ENCODE results near the gene ARMCX5. TPM values are rescaled to one million over a fixed set of nuclear protein-coding genes. Genes with fewer than 3 reads are reported as not detected.

ARMCX5 gene
- total and polyA plus RNA-seq, 2 of the 8 experiments (the other 6 are each of a cell fraction or from before 2014, with no cell fraction given), result 8.6 to 10.9 TPM

GRCh38 chrX:102652031-102652688 is 52.8 kb downstream of the ARMCX5 start (continued):
- TF ChIP-seq MAFK (IDR thresholded peaks at IDR 0.05; ENCODE audit: low read depth, low read length), result no peak
- TF ChIP-seq CTCF (IDR thresholded peaks at IDR 0.05; ENCODE audit: control extremely low read depth in 1 of 3, insufficient read depth in 1 of 3, low read depth in 1 of 3, low read length in 3 of 3), result peak; percentile 29 to 64 (median 31)
- no peak for TF ChIP-seq CHD1 (IDR thresholded peaks at IDR 0.05; ENCODE audit: low read depth, low read length)
- TF ChIP-seq HDAC6 (IDR thresholded peaks at IDR 0.05; ENCODE audit: low read depth, low read length), result no peak
- TF ChIP-seq POLR2A (IDR thresholded peaks at IDR 0.05; ENCODE audit: control extremely low read depth in 1 of 2, low read depth in 2 of 2, low read length in 2 of 2), result no peak
- peak; percentile 61 for TF ChIP-seq CREB1 (IDR thresholded peaks at IDR 0.05)
- no peak for TF ChIP-seq SUZ12 (IDR thresholded peaks at IDR 0.05; ENCODE audit: low read length)
- TF ChIP-seq POLR2AphosphoS5 (IDR thresholded peaks at IDR 0.05; ENCODE audit: low read depth, low read length), result no peak
- TF ChIP-seq USF2 (IDR thresholded peaks at IDR 0.05; ENCODE audit: low read length), result no peak
- peak; percentile 32 to 47; a peak in 3 of 4 replicates for TF ChIP-seq RAD21 (IDR thresholded peaks at IDR 0.05 in 1 of 2, conservative IDR thresholded peaks at IDR 0.05 in 1 of 2; ENCODE audit: low read depth in 2 of 2, low read length in 2 of 2)
- TF ChIP-seq NRF1 (IDR thresholded peaks at IDR 0.05; ENCODE audit: low read depth, low read length), result no peak
- no peak for TF ChIP-seq TBP (IDR thresholded peaks at IDR 0.05; ENCODE audit: low read depth, low read length)
- TF ChIP-seq SRF (IDR thresholded peaks at IDR 0.05; ENCODE audit: low read depth, low read length), result no peak
- no peak for TF ChIP-seq YY1 (IDR thresholded peaks at IDR 0.05; ENCODE audit: low read depth, low read length)
- TF ChIP-seq ASH2L (IDR thresholded peaks at IDR 0.05; ENCODE audit: low read length), result no peak
- 0 out of 4 replicates have a peak, but pooled peaks of 1 of the 2 experiments have one; percentile 25 for TF ChIP-seq SIN3A (conservative IDR thresholded peaks at IDR 0.05 in 1 of 2, IDR thresholded peaks at IDR 0.05 in 1 of 2; ENCODE audit: low read depth in 1 of 2, low read length in 2 of 2)
- TF ChIP-seq RNF2 (IDR thresholded peaks at IDR 0.05; ENCODE audit: borderline replicate concordance, low read depth, low read length, missing control alignments, poor library complexity, severe bottlenecking), result no peak
- 0 out of 2 replicates have a peak, but pooled peaks have one; percentile 59 for TF ChIP-seq ATF2 (IDR thresholded peaks at IDR 0.05; ENCODE audit: low read length)
- no peak for TF ChIP-seq RBBP5 (IDR thresholded peaks at IDR 0.05; ENCODE audit: borderline replicate concordance, low read depth, low read length)

All from H1 (cell line).